Measurements from ENCODE around the gene TEX36. TPM values are rescaled to one million over a fixed set of nuclear protein-coding genes. Genes with fewer than 3 reads are reported as not detected.

TEX36 gene
- total and polyA plus RNA-seq, 2 of the 13 experiments (the other 11 are each of a cell fraction or from before 2014, with no cell fraction given) = not detected

- ChIA-PET CTCF (ENCODE audit: low intra/inter-chr PET ratio, low total read pairs) (no interaction called here), POLR2A (no interaction called here)
- peaks cover 0 to 15% of the 10 kb centered on the region in 2 experiments; a peak in 1 of 5 replicates for H3K27me3 ChIP-seq (ENCODE audit: control insufficient read depth in 1 of 2, insufficient read depth in 2 of 2, low read length in 2 of 2)
- H3K4me3 ChIP-seq (replicated peaks in 1 of 3; ENCODE audit: insufficient read depth in 1 of 3, low read depth in 2 of 3, low read length in 3 of 3) = no peak overlapping the region
- DNase-seq (ENCODE audit: low spot score) = no peak
- H2AFZ ChIP-seq (ENCODE audit: low read length) = no peak overlapping the region
- H3K9me3 ChIP-seq (ENCODE audit: low read length) = no peaks in the 10 kb centered on the region
- no peaks in the 10 kb centered on the region for H3K4me1 ChIP-seq (ENCODE audit: insufficient read depth, low read length)
- BruUV-seq (replicated peaks) = no TSS peak
- no peak for ATAC-seq
- in situ Hi-C loops (cut with HindIII; ENCODE audit: extremely low pct_ligation_motif_present, low pct_unique_long_range_greater_than_20kb) = no loop called here
- H3K79me2 ChIP-seq (ENCODE audit: insufficient read depth, low read length) = no peaks in the 10 kb centered on the region
- WGBS (ENCODE audit: low lambda C conversion rate) = 3% methylated on average over 1 of the region's 1 CpG
- no peak for TF ChIP-seq HHEX (CRISPR knock-in tag; IDR thresholded peaks at IDR 0.05)
- TF ChIP-seq ZNF281 (CRISPR knock-in tag; IDR thresholded peaks at IDR 0.05; ENCODE audit: borderline replicate concordance) = no peak
- TF ChIP-seq PHB2 (IDR thresholded peaks at IDR 0.05; ENCODE audit: partially characterized antibody) = no peak
- TF ChIP-seq MIER3 (CRISPR knock-in tag; IDR thresholded peaks at IDR 0.05; ENCODE audit: borderline replicate concordance) = no peak
- no peak for TF ChIP-seq GMEB1 (CRISPR knock-in tag; IDR thresholded peaks at IDR 0.05; ENCODE audit: borderline replicate concordance)
- TF ChIP-seq SOX5 (CRISPR knock-in tag; IDR thresholded peaks at IDR 0.05; ENCODE audit: borderline replicate concordance) = no peak
- TF ChIP-seq MTF2 (CRISPR knock-in tag; IDR thresholded peaks at IDR 0.05; ENCODE audit: borderline replicate concordance) = no peak
- no peak for TF ChIP-seq ZNF225 (CRISPR knock-in tag; IDR thresholded peaks at IDR 0.05)
- TF ChIP-seq PAF1 (CRISPR knock-in tag; IDR thresholded peaks at IDR 0.05) = no peak
- TF ChIP-seq ZBTB25 (CRISPR knock-in tag; IDR thresholded peaks at IDR 0.05) = no peak
- no peak for TF ChIP-seq ZNF619 (CRISPR knock-in tag; IDR thresholded peaks at IDR 0.05)
- TF ChIP-seq ZNF841 (CRISPR knock-in tag; IDR thresholded peaks at IDR 0.05; ENCODE audit: borderline replicate concordance) = no peak
- no peak for TF ChIP-seq ZNF432 (CRISPR knock-in tag; IDR thresholded peaks at IDR 0.05; ENCODE audit: borderline replicate concordance)
- H3K9ac ChIP-seq (ENCODE audit: insufficient read depth, low read depth, low read length) = no peak overlapping the region
- H3K4me2 ChIP-seq (ENCODE audit: low read depth, low read length) = no peak overlapping the region
- intact Hi-C loops (cut with micrococcal nuclease; ENCODE audit: unreplicated experiment) = no loop called here
- no peaks in the 10 kb centered on the region for H4K20me1 ChIP-seq (ENCODE audit: insufficient read depth, low read length)
- no peaks in the 10 kb centered on the region for H3K36me3 ChIP-seq (replicated peaks in 1 of 2; ENCODE audit: control insufficient read depth in 1 of 2, insufficient read depth in 2 of 2, low read length in 2 of 2)
- no peak overlapping the region for H3K27ac ChIP-seq (ENCODE audit: extremely low read length, insufficient read depth, low read length)
- no peak for FAIRE-seq
Observed at GRCh38 chr10:125659071-125659470, 23.9 kb downstream of the TEX36 start.

Measured in HepG2 (cell line).